ENCODE measurements around the gene PTPRO. TPM values are rescaled to one million over a fixed set of nuclear protein-coding genes. Genes with fewer than 3 reads are reported as not detected.

PTPRO gene
- total RNA-seq, 1 donor from 2014 or later, result 21.4 TPM

DNA sequence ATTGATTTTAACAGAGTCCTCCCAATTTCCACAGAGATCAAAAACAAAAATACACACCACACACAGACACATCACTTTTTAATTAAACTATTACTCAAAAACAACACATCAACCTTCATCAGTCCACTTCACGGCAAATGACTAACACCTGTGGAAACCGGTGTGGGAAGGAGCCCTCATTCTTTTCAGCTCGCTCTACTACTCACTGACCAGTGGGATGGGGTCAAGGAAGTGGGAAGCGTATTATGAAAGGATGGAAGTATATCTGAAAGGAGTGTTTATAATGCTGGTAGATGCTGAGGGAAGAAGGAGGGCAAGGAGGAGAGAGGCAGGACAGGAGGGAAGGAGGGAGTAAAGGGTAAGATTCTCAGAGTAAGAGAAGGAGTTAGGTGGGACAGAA lies 310.4 kb downstream of the PTPRO start:
- DNase-seq, result no peak
- intact Hi-C loops (cut with DNase I), result no loop called here
- H3K27me3 ChIP-seq (ENCODE audit: low read depth), result no peaks in the 10 kb centered on the region
- no peak overlapping the region for H3K4me3 ChIP-seq
- H3K9me3 ChIP-seq, result no peaks in the 10 kb centered on the region
- peaks cover 14% of the 10 kb centered on the region for H3K36me3 ChIP-seq
- H3K27ac ChIP-seq, result no peak overlapping the region
- TF ChIP-seq, protein P1, sequence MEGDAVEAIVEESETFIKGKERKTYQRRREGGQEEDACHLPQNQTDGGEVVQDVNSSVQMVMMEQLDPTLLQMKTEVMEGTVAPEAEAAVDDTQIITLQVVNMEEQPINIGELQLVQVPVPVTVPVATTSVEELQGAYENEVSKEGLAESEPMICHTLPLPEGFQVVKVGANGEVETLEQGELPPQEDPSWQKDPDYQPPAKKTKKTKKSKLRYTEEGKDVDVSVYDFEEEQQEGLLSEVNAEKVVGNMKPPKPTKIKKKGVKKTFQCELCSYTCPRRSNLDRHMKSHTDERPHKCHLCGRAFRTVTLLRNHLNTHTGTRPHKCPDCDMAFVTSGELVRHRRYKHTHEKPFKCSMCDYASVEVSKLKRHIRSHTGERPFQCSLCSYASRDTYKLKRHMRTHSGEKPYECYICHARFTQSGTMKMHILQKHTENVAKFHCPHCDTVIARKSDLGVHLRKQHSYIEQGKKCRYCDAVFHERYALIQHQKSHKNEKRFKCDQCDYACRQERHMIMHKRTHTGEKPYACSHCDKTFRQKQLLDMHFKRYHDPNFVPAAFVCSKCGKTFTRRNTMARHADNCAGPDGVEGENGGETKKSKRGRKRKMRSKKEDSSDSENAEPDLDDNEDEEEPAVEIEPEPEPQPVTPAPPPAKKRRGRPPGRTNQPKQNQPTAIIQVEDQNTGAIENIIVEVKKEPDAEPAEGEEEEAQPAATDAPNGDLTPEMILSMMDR (IDR thresholded peaks at IDR 0.05), result no peak
- peaks cover 5% of the 10 kb centered on the region for H3K4me1 ChIP-seq
- no peak for ATAC-seq

DNA sequence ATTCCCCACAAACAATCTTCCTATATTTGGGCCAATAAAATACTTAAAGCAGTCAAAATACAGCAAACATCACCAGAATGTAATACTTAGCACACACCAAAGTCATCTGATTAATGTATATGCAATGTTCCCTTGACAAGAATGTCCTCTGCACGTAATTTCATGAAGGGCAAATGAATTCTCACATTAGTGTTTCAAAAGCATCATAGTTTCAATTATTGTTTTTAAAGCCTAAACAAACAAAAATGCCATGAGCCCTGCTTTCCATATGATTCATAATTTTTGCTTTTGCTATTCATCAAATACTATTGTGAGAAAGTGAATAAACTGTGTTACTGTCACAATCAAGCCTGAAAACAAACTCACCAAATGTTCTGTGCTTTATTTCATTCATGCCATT lies 310.9 kb downstream of the PTPRO start:
- peaks cover under 1% of the 10 kb centered on the region for H3K4me1 ChIP-seq
- H3K27ac ChIP-seq, result no peak overlapping the region
- H3K36me3 ChIP-seq, result peaks cover 14% of the 10 kb centered on the region
- DNase-seq (no peak), ATAC-seq (no peak)
- no peaks in the 10 kb centered on the region for H3K9me3 ChIP-seq
- TF ChIP-seq, protein P1 (IDR thresholded peaks at IDR 0.05), result no peak
- intact Hi-C loops (cut with DNase I), result no loop called here
- H3K4me3 ChIP-seq, result no peak overlapping the region
- H3K27me3 ChIP-seq (ENCODE audit: low read depth), result no peaks in the 10 kb centered on the region

DNA sequence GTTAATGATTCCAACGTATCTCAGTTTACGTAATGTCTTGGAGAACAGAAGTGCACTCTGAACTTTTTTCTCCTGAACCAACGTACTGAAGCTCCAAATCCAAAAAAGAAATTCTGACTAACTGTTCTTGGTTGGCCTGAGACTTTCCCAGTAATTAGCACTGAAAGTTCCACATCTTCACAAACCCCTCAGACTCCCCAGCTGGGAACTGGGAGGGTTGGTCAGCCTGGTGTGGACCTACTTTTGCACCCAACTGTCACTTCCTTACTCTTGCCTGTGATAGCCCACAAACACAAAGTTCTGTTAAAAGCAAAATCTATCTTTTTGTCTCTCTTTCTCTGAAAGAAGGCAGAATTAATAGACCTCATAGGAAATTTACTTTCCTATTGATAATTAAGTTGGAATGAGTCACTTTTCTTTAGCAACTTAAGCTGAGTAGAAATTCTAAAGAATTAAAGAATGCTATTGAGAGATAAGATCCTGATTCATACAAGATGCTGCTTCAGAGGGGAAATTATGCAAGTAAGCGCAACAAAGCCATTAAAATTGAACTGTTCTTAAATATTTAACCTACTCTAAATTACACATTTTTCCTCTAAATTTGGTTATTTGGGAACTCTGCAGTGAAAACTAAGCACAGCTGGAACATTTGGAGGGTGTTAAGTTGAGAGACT lies 311.8 kb downstream of the PTPRO start:
- no peak for ATAC-seq
- TF ChIP-seq, protein P1 (IDR thresholded peaks at IDR 0.05), result no peak
- Histone ChIP-seq H3K9me3 (no peaks in the 10 kb centered on the region), H3K4me3 (no peak overlapping the region), H3K4me1 (no peaks in the 10 kb centered on the region), H3K27me3 (ENCODE audit: low read depth) (no peaks in the 10 kb centered on the region), H3K27ac (no peak overlapping the region), H3K36me3 (peaks cover 15% of the 10 kb centered on the region)
- intact Hi-C loops (cut with DNase I), result no loop called here
- no peak for DNase-seq

DNA sequence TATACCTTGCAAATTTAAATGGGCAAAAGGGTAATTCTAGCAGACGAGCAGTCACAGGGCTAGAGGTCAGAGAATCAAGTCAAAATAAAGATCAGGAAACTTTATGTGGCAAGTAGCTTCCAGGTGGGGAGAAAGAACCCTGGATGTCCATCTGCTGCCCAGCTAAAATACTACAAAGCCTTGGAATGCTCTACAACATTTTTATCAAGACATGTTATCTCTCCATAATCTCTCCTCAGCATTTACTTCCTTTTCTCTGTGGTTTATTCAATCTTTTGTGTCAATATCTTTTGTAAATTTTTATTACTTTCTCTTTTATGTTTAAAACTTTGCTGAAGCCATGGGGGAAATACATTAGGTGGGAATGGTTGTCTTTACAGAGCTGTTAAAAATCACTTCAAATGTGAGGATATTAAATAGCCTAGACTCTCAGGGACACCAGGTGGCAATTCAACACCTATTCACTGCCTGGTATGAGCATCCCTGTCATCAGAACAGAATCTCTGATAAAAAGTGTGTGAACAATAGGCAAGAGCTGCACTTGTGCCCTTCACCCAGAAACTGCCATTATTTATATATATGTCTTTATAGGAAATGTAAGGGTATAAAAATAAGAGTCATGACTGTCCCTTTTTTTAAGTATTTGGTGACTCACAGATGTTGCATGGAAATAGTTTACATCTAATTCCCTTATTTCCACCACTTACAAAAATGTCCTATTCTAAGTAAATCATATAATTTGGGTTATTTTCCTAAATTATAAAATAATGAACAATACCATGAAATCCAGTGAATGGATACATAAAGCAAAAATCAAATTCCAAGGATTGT lies 314.0 kb downstream of the PTPRO start:
- H3K9me3 ChIP-seq, result no peaks in the 10 kb centered on the region
- TF ChIP-seq, protein P1 (IDR thresholded peaks at IDR 0.05), result no peak
- no peak overlapping the region for H3K4me3 ChIP-seq
- H3K27me3 ChIP-seq (ENCODE audit: low read depth), result no peaks in the 10 kb centered on the region
- DNase-seq (no peak), ATAC-seq (no peak)
- no peak overlapping the region for H3K27ac ChIP-seq
- peaks cover 31% of the 10 kb centered on the region for H3K36me3 ChIP-seq
- intact Hi-C loops (cut with DNase I), result no loop called here
- no peaks in the 10 kb centered on the region for H3K4me1 ChIP-seq

DNA sequence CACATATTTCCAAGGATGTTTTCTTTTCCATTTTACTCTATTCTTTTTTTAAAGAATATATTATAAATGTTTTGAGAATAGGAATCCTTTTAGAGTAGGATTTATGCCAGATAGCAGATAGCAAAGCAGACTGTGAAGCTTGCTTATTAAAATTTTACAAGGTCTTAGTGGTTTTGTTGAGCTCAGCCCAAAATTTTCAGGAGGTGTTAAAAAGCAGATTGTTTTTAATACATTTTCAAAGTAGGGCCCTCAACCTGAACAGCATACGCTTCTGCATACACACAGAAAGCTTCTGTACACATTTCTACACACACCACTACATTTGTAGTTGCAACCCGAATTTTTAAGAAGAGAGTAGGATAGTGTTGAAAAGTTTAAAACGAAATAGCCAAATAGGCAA lies 315.9 kb downstream of the PTPRO start:
- Histone ChIP-seq H3K4me3 (no peak overlapping the region), H3K36me3 (peaks cover 30% of the 10 kb centered on the region), H3K9me3 (no peaks in the 10 kb centered on the region), H3K27me3 (ENCODE audit: low read depth) (no peaks in the 10 kb centered on the region), H3K4me1 (no peaks in the 10 kb centered on the region), H3K27ac (no peak overlapping the region)
- no peak for ATAC-seq
- intact Hi-C loops (cut with DNase I), result no loop called here
- TF ChIP-seq, protein P1 (IDR thresholded peaks at IDR 0.05), result no peak
- DNase-seq, result no peak

Data from lower lobe of right lung (tissue), 2 donors.